Fibroblast of skin of right biceps (primary cell): Measurements from ENCODE around the gene MCM8.
"Not testable (repeated sequence)": the region's sequence is repeated elsewhere in the genome, so short reads cannot be mapped to it uniquely, and the experiment has no call there.

ENCODE experiments used
- DNase-seq: peaks from one replicate; pipeline ENCODE4 v3.0.0-alpha.2; 2013

MCM8 gene

DNA sequence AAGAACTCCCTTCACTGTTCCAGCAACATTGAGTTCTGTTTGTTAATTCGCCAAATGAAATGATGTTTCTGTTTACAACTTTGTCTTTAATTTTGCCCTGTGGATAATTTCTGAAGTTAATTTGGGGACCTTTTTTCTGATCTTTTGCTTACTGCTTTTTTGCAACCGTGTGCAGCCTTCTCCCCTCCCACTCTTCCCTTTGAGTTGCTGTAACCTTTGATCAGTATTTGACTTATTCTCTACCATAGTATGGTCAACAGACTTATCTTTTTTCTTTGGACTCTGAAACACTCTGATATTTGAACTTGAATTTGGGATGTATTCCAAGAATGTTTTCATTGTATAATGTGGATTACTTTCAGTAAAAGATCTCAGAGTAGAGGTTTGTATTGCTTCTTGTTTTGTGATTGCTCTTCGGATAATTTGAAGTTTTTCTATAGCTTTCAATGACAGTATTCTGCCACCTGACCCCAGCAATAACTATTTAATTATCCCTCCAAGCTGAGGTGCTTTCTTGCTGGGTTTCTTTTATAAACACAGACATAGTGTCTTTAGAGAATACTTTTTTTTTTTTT, 57.2 kb downstream of the MCM8 start:
- DNase-seq = no peak

DNA sequence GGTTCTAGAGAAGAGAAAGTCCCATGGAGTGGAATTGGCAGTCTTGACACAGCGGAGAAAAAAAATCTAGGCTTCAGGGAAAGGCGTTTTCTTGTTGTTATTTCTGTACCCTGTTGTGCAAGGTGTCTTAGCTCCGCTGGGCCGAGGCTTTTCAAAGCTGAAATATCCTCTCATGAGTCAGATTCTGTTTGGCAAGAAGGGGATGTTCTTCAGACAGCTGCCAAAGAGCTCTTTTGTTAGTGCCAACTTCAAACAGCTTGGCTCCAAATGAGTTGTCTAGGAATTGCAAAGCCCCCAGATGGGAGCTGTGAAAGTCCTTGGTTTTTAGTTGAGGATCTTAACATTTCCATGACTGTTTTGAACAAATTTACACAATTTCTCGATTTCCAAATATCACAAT, 57.8 kb downstream of the MCM8 start:
- peak; percentile 68 for DNase-seq

DNA sequence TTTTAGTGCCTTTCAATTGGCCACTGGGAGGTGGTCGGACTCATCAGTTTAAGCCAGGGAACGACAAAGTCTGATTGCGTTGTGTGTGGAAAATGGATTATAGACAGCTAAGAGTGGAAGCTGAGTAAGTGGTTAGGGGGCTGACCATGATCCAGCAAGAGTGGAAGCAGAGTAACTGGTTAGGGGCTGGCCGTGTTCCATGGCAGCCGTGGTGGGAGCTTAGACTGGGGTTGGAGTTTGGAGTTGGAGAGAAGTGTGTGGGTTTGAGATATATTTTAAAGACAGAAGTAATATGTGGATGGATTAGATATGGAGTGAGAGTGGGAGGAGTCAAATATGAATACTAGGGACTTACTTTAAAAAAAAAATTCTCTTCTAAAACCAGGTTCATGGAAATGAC, 61.7 kb downstream of the MCM8 start:
- no peak for DNase-seq

DNA sequence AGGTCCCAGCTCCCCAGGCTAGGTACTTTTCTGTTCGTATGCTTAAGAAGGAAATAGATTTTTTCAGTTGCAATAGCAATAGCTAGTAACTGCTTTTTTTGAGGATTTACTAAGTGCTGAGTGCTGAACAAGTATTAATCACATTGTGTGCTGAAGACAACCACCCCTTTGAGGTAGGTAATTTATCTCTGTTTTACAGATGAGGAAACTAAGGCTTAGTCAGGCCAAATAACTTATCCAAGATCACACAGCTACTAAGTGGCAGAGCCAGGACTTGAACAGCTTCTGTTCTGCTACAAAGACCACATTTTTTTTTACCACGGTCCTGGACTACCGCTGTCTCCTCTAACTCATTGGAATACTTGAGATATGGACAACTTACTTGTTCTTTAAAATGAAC, 63.6 kb downstream of the MCM8 start:
- no peak for DNase-seq

DNA sequence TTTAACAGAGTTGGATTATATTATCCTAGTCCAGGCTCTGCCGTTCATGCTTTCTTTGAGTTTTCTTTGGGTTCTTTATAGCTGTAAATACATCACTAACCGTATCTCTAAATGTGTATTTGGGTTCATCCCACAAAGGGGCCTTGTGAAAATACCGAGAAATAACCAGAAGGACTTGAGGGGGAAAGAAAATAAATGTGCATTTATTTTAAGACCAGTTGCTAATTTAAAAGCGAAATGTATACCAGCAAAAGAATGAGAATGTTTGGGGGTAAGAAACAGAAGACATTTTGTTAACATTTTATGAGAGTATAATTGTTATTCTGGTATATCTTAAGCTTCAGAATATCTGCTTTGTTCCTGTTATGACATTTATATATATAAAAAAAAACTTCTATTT, 64.5 kb downstream of the MCM8 start:
- DNase-seq = no peak

DNA sequence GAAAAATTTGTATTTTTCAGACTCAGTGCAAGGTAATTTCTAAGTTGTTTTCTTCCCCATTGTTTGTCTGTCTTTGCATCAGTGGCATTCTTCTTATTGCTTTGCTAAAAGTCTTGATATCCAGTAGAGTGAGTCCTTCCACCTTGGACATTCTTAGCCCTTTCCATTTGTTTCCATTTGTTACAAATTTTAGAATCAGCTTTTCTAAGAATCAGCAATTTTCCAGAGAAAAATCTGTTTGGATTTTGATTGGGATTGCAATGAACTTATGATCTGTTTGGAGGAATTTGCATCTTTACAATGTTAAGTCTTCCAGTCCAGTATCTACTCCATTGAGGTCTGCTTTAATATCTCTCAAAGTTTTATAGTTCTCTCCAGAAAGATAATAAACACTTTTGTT, 67.0 kb downstream of the MCM8 start:
- no peak for DNase-seq

DNA sequence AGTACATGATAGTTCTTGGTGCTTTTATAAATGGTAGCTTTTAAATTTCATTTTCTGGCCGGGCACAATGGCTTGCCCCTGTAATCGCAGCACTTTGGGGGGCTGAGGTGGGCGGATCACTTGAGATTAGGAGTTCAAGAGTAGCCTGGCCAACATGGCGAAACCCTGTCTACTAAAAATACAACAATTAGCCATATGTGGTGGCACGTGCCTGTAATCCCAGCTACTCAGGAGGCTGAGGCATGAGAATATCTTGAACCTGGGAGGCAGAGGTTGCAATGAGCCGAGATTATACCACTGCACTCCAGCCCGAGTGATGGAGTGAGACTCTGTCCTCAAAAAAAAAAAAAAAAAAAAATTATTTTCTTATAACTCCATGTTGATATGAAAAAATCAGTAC, 67.4 kb downstream of the MCM8 start:
- DNase-seq = no peak

GRCh38 chr20:6024768-6025167, 74.3 kb downstream of the MCM8 start:
- DNase-seq = no peak

- peak; percentile 49 for DNase-seq
Measured at GRCh38 chr20:6026051-6026450, 75.6 kb downstream of the MCM8 start.

GRCh38 chr20:6028818-6029217, 78.4 kb downstream of the MCM8 start:
- no peak for DNase-seq

- no peak for DNase-seq
Measured at GRCh38 chr20:6029538-6029937, 79.1 kb downstream of the MCM8 start.

DNA sequence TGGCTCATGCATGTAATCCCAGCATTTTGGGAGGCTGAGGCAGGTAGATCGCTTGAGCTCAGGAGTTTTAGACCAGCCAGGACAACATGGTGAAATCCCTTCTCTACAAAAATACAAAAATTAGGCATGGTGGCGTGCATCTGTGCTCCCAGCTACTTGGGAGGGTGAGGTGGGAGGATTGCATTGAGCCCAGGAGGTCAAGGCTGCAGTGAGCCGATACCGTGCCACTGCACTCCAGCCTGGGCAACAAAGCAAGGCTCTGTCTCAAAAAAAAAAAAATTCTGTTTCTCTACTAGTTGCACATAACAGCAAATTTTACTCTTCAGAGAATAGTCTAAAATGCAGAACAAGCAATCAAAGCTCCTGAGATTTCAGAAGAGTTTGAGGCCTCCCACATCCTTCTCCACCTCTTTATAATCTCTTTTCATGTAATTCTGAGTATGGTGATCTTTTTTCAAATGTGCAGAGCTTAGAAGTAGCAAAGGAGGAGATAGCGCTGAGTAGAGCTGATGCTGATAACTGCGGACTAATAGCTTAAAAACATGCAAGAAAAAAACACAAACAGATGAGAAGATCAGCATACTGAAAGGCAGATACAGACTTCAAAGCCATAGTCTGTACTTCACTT, 80.1 kb downstream of the MCM8 start:
- no peak for DNase-seq

GRCh38 chr20:6032907-6033306, 82.5 kb downstream of the MCM8 start:
- DNase-seq = not testable (repeated sequence)

- peak; percentile 46 for DNase-seq
Measured at GRCh38 chr20:6034134-6034969, 83.9 kb downstream of the MCM8 start.

GRCh38 chr20:6036213-6036612, 85.8 kb downstream of the MCM8 start:
- DNase-seq = no peak

GRCh38 chr20:6037082-6037481, 86.6 kb downstream of the MCM8 start:
- DNase-seq = no peak

DNA sequence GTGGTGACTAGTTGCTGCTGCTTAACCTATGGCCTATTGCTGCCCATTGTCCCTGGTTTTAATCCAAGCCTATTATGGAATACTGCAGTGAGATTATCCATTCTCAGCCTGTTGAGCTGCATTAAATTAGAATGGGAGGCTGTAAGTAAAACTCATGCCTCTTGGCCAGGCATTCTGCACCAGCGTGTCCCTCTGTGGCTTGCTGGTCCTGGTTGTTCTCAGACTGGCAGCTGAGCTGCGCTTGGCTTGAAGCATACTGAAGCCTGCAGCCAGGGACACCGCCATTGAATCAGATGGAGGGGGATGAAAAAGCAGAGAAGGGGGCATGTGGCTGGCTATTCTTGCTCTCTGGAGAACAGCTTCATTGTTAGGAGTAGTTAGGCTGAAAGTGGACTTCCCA, 87.8 kb downstream of the MCM8 start:
- DNase-seq = no peak

- DNase-seq = no peak
Measured at GRCh38 chr20:6039766-6040165, 89.3 kb downstream of the MCM8 start.

DNA sequence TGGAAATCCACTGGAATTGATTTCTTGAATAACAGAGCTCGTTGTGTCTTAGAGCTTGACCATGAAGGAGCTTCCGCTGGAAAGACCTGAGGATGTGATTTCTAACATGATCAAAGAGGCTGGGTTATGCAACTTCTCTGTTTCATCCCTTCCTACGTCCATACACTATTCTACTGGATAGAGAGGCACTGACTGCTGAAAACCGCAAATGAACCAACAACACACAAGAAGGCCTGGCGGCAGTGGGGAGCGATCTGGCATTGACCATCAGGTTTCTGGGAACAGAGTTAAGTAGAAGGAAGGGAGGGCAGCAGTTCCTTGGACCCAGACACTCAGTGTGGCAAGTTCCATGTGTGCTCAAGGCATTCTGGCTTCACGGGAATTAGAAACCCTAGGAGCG, 90.1 kb downstream of the MCM8 start:
- DNase-seq = no peak

DNA sequence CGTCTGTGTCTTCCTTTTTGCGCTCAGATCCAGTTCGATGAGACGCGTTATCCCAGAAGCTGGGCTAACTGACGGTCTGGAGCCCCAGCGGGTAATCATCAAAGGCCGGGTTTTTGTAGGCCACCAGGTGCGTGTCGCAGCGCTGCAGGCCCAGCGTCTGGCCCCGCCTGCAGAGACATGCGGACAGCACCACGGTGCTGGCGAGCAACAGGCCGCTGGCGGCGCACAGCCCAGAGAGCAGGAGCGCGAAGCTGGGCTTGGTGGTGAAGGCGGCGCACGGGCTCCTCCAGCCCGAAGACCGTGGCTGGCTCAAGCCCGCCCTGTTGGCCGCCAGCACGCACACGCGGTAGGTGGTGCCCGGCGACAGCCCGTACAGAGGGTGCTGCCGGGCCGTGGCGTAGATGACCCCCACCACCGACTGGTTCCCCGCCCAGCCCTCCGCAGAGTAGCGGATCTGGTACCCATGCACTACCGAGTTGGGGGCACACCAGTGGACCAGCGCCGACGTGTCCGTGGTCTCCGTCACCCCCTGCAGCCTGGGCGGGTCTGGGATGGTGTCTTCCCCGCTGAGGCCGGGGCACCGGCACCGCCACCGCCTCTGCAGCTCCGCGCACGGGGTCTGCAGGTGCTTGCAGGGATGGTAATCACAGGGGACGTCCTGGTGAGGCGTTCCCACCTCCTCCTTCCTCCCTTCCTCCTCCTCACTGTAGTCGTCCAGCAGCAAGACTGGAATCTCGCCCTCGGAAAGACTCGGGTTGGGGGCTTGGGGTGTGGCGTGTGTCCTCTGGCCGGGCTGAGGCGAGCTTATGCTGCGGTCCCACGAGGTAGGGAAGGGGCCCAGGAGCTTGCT, 90.7 kb downstream of the MCM8 start:
- no peak for DNase-seq

DNA sequence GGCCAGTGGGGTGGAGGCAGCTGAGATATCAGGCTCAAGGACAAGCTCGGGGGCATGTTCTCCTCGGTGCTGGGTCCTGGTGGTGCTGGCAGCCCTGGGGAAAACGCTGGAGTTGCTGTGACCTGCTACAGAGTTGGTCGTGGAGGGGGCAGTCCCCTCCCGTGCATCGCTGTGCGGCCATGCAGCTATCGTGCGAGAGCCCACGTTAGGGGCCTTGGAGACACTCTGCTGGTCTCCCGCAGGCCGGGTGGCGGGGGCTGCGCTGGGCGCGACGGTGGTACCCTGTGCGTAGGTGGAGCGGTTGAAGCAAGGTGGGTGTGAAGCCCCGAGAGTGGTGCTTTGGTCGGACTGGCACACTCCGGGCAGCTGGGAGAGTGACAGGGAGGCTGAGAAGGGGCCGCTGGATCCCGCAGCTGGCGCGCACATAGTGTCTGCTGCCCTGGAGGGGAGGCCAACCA, 91.4 kb downstream of the MCM8 start:
- DNase-seq = no peak

DNA sequence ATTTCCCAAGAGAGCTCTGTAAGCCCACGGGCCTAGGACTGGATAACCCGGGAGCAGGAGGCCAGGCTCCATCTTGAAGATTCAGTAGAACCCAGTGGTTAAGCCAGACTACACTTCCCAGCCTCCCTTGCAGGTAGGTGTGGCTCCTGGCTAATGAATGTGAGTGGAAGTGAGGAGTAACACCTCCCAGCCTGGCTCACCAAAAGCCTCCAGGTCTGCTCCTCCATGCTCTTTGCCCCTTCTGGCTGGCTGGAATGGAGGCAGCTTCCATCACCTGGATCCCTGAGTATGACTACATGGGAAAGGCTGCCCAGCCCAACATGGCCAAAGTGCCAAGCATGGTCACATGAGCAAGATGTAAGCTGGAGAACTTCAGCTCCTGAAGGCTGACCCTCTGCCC, 93.7 kb downstream of the MCM8 start:
- DNase-seq = no peak

- peak; percentile 17 for DNase-seq
Measured at GRCh38 chr20:6045566-6045965, 95.1 kb downstream of the MCM8 start.
